ENCODE data around the gene MPPED1.

DNA sequence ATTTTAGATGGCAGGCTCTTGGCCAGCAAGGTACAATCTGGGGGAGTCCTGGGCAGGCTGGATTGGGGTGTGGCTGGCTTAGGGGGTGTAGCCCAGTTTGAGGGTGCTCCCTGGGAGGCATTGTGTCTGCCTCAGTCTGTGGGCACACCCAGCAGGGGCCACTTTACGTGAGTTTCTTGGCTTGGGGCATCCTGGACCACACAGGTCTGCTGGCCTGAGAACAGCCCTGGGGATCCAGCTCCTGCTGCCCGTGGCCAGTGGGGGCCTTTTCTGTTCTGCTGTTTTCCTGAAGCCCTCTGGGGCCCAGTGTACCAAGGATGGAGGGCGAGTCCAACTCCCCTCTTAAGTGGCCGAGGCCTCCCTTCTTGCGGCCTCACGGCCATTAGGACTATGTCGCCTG lies 71.9 kb downstream of the MPPED1 start:
- TF ChIP-seq POLR2AphosphoS5 (IDR thresholded peaks at IDR 0.05) = no peak
- TF ChIP-seq, protein P1, sequence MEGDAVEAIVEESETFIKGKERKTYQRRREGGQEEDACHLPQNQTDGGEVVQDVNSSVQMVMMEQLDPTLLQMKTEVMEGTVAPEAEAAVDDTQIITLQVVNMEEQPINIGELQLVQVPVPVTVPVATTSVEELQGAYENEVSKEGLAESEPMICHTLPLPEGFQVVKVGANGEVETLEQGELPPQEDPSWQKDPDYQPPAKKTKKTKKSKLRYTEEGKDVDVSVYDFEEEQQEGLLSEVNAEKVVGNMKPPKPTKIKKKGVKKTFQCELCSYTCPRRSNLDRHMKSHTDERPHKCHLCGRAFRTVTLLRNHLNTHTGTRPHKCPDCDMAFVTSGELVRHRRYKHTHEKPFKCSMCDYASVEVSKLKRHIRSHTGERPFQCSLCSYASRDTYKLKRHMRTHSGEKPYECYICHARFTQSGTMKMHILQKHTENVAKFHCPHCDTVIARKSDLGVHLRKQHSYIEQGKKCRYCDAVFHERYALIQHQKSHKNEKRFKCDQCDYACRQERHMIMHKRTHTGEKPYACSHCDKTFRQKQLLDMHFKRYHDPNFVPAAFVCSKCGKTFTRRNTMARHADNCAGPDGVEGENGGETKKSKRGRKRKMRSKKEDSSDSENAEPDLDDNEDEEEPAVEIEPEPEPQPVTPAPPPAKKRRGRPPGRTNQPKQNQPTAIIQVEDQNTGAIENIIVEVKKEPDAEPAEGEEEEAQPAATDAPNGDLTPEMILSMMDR (IDR thresholded peaks at IDR 0.05) = no peak

Data from suprapubic skin (tissue), 3 donors.